ENCODE data around the gene TNRC6C. TPM values are rescaled to one million over a fixed set of nuclear protein-coding genes. Genes with fewer than 3 reads are reported as not detected.
A peak's percentile ranks its signal among the peaks of the same experiment; 100 is the strongest.

Gene TNRC6C
- total and polyA plus RNA-seq, 9 of the 15 experiments (the other 6 are each of a cell fraction or from before 2014, with no cell fraction given) = 0.20 to 4.9 (median 2.3) TPM

GRCh38 chr17:77957857-77958715, at the start of gene TNRC6C (continued):
- no peak for TF ChIP-seq ZNF655 (CRISPR knock-in tag; IDR thresholded peaks at IDR 0.05)
- peak; percentile 60; the same call in 1 of the 2 replicates for TF ChIP-seq ZNF263 (CRISPR knock-in tag; IDR thresholded peaks at IDR 0.05; ENCODE audit: borderline replicate concordance)
- 0 out of 2 replicates have a peak, but pooled peaks have one; percentile 30 for TF ChIP-seq ZNF589 (CRISPR knock-in tag; IDR thresholded peaks at IDR 0.05; ENCODE audit: low read depth)
- TF ChIP-seq RBBP5 (IDR thresholded peaks at IDR 0.05; ENCODE audit: borderline replicate concordance, insufficient read depth, low read length, poor library complexity, severe bottlenecking) = peak; percentile 48
- TF ChIP-seq ZNF436 (CRISPR knock-in tag; IDR thresholded peaks at IDR 0.05) = peak; percentile 80
- TF ChIP-seq TAF1 (IDR thresholded peaks at IDR 0.05; ENCODE audit: control insufficient read depth, extremely low read depth, insufficient read depth, low read length, severe bottlenecking) = peak; percentile 95
- TF ChIP-seq KDM2B (CRISPR knock-in tag; IDR thresholded peaks at IDR 0.05) = peak; percentile 99
- peak; percentile 99 for TF ChIP-seq MTA3 (IDR thresholded peaks at IDR 0.05; ENCODE audit: borderline replicate concordance)
- peak in 1 of 2 experiments; percentile 88; a peak in 1 of 4 replicates for TF ChIP-seq MLX (CRISPR knock-in tag; conservative IDR thresholded peaks at IDR 0.05)
- peak; percentile 42 to 59; a peak in 1 of 4 replicates for TF ChIP-seq SRF (CRISPR knock-in tag; IDR thresholded peaks at IDR 0.05)
- 0 out of 2 replicates have a peak, but pooled peaks have one; percentile 66 for TF ChIP-seq ZNF695 (CRISPR knock-in tag; IDR thresholded peaks at IDR 0.05)
- peak; percentile 96 for TF ChIP-seq VEZF1 (CRISPR knock-in tag; IDR thresholded peaks at IDR 0.05)
- TF ChIP-seq CBX3 (IDR thresholded peaks at IDR 0.05; ENCODE audit: borderline replicate concordance in 1 of 2, low read length in 2 of 2) = peak in 1 of 2 experiments; percentile 65; a peak in 1 of 3 replicates
- TF ChIP-seq CCNT2 (IDR thresholded peaks at IDR 0.05; ENCODE audit: borderline replicate concordance, extremely low read depth, insufficient read length, low read depth, low read length) = peak; percentile 84
- peak; percentile 100 for TF ChIP-seq KDM5B (IDR thresholded peaks at IDR 0.05; ENCODE audit: insufficient replicate concordance, low read depth, low read length)
- TF ChIP-seq NFIX (CRISPR knock-in tag; IDR thresholded peaks at IDR 0.05; ENCODE audit: low read depth) = no peak
- no peak for TF ChIP-seq PPARD (CRISPR knock-in tag; IDR thresholded peaks at IDR 0.05)
- TF ChIP-seq PBX2 (CRISPR knock-in tag; IDR thresholded peaks at IDR 0.05; ENCODE audit: low read depth) = no peak
- no peak for TF ChIP-seq PBX2 (tag; conservative IDR thresholded peaks at IDR 0.05; ENCODE audit: low read depth)
